Fibroblast of villous mesenchyme (primary cell): ENCODE data around the gene SNHG17. TPM values are rescaled to one million over a fixed set of nuclear protein-coding genes. Genes with fewer than 3 reads are reported as not detected.
"Not testable (repeated sequence)": the region's sequence is repeated elsewhere in the genome, so short reads cannot be mapped to it uniquely, and the experiment has no call there.

Source experiments
- DNase-seq: peaks from one replicate; pipeline ENCODE4 v3.0.0-alpha.2; 2010; ENCODE audit warnings: low read depth
- H3K4me3 ChIP-seq: 2 replicates; pipeline ENCODE4 v1.5.1; 2011; ENCODE audit warnings: low read depth, mild to moderate bottlenecking, low read length
- total RNA-seq: library from RNA; depleted of rRNA; stranded (reverse); fragments of >200 nt; gene quantifications from 2 replicates; pipeline ENCODE4 v1.2.3, GENCODE V29; 2012
- TF ChIP-seq, protein P1 (sequence below): IDR thresholded peaks from 2 replicates; pipeline ENCODE4 v1.5.1; 2012; ENCODE audit warnings: low read depth, mild to moderate bottlenecking, low read length; ENCODE audit not compliant: insufficient read depth

SNHG17 gene
- total RNA-seq, 1 donor, result 8.6 TPM

DNA sequence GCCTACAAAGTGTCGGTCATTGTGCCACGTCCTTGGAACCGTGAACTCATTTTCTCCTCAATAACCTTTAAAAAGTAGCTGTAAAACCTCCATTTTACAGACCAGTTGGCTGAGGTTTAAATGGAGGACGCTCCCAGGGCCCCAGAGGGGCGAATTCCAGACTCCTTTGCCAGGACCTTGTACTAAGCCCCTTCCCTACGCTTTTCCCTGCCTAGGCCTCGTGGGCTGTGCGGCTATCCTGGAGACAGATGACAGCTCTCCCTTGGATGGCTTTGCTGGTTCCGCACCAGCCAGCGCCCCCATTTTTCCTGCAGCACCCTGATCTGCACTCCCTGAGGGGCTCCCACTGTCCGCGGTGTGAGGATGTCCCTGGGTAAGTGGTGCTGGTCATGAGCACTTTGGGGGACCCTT, 12.1 kb upstream of the SNHG17 start:
- peak overlapping the region; percentile 95 for H3K4me3 ChIP-seq
- DNase-seq, result no peak
- TF ChIP-seq, protein P1, sequence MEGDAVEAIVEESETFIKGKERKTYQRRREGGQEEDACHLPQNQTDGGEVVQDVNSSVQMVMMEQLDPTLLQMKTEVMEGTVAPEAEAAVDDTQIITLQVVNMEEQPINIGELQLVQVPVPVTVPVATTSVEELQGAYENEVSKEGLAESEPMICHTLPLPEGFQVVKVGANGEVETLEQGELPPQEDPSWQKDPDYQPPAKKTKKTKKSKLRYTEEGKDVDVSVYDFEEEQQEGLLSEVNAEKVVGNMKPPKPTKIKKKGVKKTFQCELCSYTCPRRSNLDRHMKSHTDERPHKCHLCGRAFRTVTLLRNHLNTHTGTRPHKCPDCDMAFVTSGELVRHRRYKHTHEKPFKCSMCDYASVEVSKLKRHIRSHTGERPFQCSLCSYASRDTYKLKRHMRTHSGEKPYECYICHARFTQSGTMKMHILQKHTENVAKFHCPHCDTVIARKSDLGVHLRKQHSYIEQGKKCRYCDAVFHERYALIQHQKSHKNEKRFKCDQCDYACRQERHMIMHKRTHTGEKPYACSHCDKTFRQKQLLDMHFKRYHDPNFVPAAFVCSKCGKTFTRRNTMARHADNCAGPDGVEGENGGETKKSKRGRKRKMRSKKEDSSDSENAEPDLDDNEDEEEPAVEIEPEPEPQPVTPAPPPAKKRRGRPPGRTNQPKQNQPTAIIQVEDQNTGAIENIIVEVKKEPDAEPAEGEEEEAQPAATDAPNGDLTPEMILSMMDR, result no peak

DNA sequence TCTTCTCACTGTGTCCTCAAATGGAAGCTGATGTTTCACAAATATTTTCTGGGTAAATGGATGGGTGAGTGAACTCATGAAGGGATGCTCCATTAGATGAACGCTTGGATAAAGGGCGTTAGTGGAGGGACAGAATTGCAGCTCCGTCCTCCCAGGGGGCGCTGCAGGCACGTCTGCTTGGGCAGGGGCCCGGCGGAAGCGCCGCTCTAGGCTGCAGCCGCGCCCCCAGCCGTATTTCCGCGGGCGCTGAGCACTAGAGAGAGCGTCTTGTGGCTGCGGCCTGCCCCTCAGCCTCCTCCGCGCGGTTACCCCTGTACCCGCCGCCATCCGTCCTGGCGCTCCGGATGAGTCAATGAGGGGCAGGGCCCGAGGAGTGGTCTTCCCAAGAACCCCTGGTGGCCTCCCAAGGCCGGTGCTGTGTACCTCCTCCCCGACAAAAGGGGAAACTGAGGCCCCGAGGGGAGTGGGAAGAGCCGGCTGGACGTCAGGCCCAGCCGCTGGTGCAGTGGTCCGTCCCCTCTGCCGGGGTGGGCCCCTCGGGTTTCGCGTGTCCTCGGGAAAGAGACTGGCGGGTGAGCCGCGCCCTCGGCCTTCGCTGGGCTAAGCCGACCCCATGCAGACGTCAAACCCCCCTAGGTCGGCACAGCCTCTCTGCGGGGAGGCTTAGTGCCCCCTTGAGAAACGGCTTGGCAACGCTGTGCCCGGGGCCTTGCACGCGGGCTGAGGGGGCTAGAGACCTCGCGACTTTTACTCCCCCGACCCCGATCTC, 11.5 kb upstream of the SNHG17 start:
- DNase-seq, result peak; percentile 93
- H3K4me3 ChIP-seq, result peak overlapping the region; percentile 95
- TF ChIP-seq, protein P1, result peak; percentile 92

DNA sequence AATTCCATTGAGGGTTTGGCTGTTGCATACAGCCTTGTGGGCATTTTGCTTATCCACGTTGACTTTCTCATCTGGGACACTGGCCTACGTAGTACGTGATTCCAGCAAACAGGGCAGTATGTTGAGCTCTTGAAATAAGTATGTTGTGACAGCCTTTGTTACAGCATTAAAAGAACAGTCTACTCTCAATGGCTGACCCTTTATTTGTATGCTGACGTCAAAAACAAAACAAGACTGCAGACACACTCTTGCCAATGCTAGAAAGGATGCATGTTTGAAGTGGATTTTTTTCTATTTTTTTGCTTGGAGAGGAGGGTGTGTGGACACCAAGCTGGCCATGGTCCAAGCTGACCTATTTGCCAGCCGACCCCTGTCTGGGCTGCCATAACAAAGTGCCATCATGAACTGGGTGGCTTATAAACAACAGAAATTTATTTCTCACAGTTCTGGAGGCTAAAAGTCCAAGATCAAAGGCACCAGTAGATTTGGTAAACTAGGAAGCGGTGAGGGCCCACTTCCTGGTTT, 10.8 kb upstream of the SNHG17 start:
- H3K4me3 ChIP-seq, result peak overlapping the region; percentile 95
- TF ChIP-seq, protein P1, result no peak
- no peak for DNase-seq

DNA sequence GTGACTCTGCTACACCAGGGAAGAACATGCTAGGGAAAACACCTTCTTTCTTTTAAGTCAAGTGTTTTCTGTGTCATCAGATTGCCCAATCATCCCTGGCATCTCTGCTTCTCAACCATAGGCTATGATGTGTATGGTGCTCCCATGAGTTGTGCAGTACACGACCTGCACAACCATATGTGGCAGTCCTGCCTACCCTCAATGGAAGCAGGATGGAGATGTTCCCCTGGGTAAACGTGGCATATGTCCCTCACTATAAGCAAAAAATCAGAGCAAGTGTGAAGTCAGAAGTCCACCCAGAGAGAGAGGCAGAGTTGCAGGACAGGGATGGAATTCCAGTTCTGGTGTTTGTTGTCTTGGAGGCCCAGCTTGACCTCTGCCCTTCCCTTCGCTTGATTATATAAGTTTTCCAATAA, 10.3 kb upstream of the SNHG17 start:
- TF ChIP-seq, protein P1, result no peak
- DNase-seq, result no peak
- no peak overlapping the region for H3K4me3 ChIP-seq

DNA sequence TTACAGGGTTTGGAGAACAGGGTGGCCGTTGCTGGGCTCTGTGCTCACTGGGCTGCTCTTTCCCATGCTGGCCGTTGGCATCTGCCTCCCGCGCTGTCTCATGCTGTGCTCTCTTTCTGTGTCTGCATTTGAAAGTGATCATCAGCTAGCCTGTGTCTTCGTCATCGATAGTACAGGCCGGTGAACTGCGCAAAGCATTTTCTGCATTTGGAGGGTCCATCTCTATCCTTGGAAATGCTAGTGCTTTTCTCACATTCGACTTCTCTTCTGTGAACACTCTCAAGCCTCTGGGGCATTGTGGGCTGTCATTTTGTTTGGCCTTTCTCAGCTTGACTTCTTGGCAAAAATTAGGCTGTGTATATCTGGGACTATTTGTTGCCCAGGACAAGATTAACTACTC, 6.8 kb upstream of the SNHG17 start:
- DNase-seq, result no peak
- TF ChIP-seq, protein P1, result no peak
- no peak overlapping the region for H3K4me3 ChIP-seq

DNA sequence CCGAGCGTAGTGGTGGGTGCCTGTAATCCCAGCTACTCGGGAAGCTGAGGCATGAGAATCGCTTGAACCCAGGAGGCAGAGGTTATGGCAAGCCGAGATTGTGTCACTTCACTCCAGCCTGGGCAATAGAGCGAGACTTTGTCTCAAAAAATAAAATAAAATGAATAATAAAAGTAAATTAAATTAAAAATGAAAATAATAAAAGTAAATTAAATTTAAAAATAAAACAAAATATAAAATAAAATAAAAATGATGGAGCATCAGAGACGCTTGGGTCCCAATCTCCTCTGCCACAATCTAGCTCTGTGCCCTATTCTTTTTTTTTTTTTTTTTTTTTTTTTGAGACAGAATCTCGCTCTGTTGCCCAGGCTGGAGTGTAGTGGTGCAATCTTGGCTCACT, 6.0 kb upstream of the SNHG17 start:
- not testable (repeated sequence) for DNase-seq, H3K4me3 ChIP-seq

DNA sequence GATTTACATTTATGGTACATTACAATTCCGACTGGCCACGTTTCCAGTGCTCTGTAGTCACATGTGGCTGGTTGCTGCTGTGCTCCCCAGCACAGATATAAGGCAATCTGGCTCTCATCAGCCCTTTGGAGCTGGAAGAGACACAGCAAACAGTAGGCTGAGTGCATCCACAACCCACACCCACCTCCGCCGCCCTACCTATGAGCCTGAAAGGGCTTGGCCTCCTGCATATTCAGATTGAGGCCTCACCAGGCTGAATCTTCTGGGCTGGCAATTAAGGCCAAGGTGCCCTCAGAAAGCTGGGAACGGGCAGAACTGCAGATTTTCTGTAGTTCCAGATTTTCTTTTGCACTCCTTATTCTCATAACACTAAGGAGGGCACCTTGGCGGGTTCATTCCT, 2.7 kb upstream of the SNHG17 start:
- no peak for DNase-seq
- no peak overlapping the region for H3K4me3 ChIP-seq
- TF ChIP-seq, protein P1, result no peak
